DND-41 (cell line): ENCODE data around the gene POLR2J.
"Not testable (repeated sequence)": the region's sequence is repeated elsewhere in the genome, so short reads cannot be mapped to it uniquely, and the experiment has no call there.

Experiments used
- ATAC-seq: fragments of 200-7000 bp; cut with Tn5 transposase; 3 replicates; pipeline ENCODE4 v1.9.1; 2021; ENCODE audit warnings: low read depth; ENCODE audit not compliant: insufficient read depth
- DNase-seq: peaks from one replicate; pipeline ENCODE4 v3.0.0-alpha.2; 2020
- H2AFZ ChIP-seq: 2 replicates; pipeline ENCODE4 v1.6.0; 2012; ENCODE audit warnings: low read depth, low read length
- H3K27ac ChIP-seq: 2 replicates; pipeline ENCODE4 v1.5.1; 2012; ENCODE audit warnings: low read length, inconsistent platforms
- H3K27me3 ChIP-seq: fragments of 200-600 bp; sonication (generic); 2 replicates; pipeline ENCODE4 v1.6.0; 2012; ENCODE audit warnings: low read length, mild to moderate bottlenecking, inconsistent platforms; ENCODE audit not compliant: insufficient read depth, poor library complexity
- H3K36me3 ChIP-seq: 2 replicates; pipeline ENCODE4 v1.5.1; 2012; ENCODE audit warnings: low read length, inconsistent platforms; ENCODE audit not compliant: insufficient read depth
- H3K4me1 ChIP-seq: 2 replicates; pipeline ENCODE4 v1.5.1; 2012; ENCODE audit warnings: mild to moderate bottlenecking, low read length; ENCODE audit not compliant: insufficient read depth
- H3K4me2 ChIP-seq: 2 replicates; pipeline ENCODE4 v1.6.0; 2012; ENCODE audit warnings: mild to moderate bottlenecking, moderate library complexity, low read length, inconsistent platforms; ENCODE audit not compliant: insufficient read depth
- H3K4me3 ChIP-seq, 2 experiments: fragments of 200-600 bp in 1 of 2; shearing (Covaris generic) in 1 of 2; 2 replicates each; pipeline ENCODE4 v1.5.1; 2012 to 2016; ENCODE audit warnings: inconsistent platforms in 2 of 2, low read length in 2 of 2, mild to moderate bottlenecking in 2 of 2, low read depth in 1 of 2, moderate library complexity in 1 of 2
- H3K79me2 ChIP-seq: 2 replicates; pipeline ENCODE4 v1.6.0; 2012; ENCODE audit warnings: low read length, inconsistent platforms; ENCODE audit not compliant: insufficient read depth
- H3K9ac ChIP-seq: 2 replicates; pipeline ENCODE4 v1.6.0; 2012; ENCODE audit warnings: low read depth, mild to moderate bottlenecking, inconsistent platforms, low read length, moderate library complexity
- H3K9me3 ChIP-seq: 2 replicates; pipeline ENCODE4 v1.5.1; 2012; ENCODE audit warnings: low read length, moderate library complexity, mild to moderate bottlenecking, inconsistent platforms; ENCODE audit not compliant: insufficient read depth, severe bottlenecking
- H4K20me1 ChIP-seq: 2 replicates; pipeline ENCODE4 v1.6.0; 2012; ENCODE audit warnings: low read length; ENCODE audit not compliant: insufficient read depth
- CTCF ChIP-seq: IDR thresholded peaks from 2 replicates; pipeline ENCODE4 v1.5.1; 2012; ENCODE audit warnings: borderline replicate concordance, low read length, moderate library complexity, mild to moderate bottlenecking; ENCODE audit not compliant: poor library complexity, severe bottlenecking; ENCODE audit errors: extremely low read depth
- EZH2 ChIP-seq: IDR thresholded peaks from 3 replicates; pipeline ENCODE4 v1.6.1; 2012; ENCODE audit warnings: borderline replicate concordance, low read depth, mild to moderate bottlenecking, moderate library complexity, low read length, inconsistent platforms; ENCODE audit not compliant: severe bottlenecking

POLR2J gene

GRCh38 chr7:102456327-102456726 is 22.4 kb downstream of the POLR2J start:
- Histone ChIP-seq H3K79me2 (peaks cover 4% of the 10 kb centered on the region; the same call in 1 of the 2 replicates), H3K4me2 (no peak overlapping the region), H3K9ac (no peak overlapping the region), H4K20me1 (no peaks in the 10 kb centered on the region), H3K4me1 (no peaks in the 10 kb centered on the region), H3K36me3 (peaks cover 37% of the 10 kb centered on the region), H3K9me3 (no peaks in the 10 kb centered on the region), H3K4me3 (no peak overlapping the region), H3K27ac (no peak overlapping the region), H3K27me3 (no peaks in the 10 kb centered on the region), H2AFZ (no peak overlapping the region)
- ATAC-seq: no peak
- TF ChIP-seq CTCF: no peak
- TF ChIP-seq EZH2: no peak
- DNase-seq: no peak

- H3K4me1 ChIP-seq: no peaks in the 10 kb centered on the region
- TF ChIP-seq CTCF (no peak), EZH2 (no peak)
- 0 out of 3 replicates have a peak, but pooled peaks have one; percentile 21 for ATAC-seq
These were observed 23.1 kb downstream of the POLR2J start for GRCh38 chr7:102455596-102455995.

GRCh38 chr7:102454932-102455331 is 23.8 kb downstream of the POLR2J start:
- ATAC-seq: 0 out of 3 replicates have a peak, but pooled peaks have one; percentile 6
- not testable (repeated sequence) for H3K4me2 ChIP-seq, H3K27ac ChIP-seq, H2AFZ ChIP-seq, H3K9ac ChIP-seq, DNase-seq, H3K79me2 ChIP-seq, H3K27me3 ChIP-seq, H4K20me1 ChIP-seq, H3K4me1 ChIP-seq, H3K9me3 ChIP-seq, H3K4me3 ChIP-seq
- peaks cover 37% of the 10 kb centered on the region for H3K36me3 ChIP-seq

More at GRCh38 chr7:102455596-102455995, 23.1 kb downstream of the POLR2J start:
- no peak for DNase-seq
- H3K27me3 ChIP-seq: no peaks in the 10 kb centered on the region
- no peak overlapping the region for H3K27ac ChIP-seq
- peaks cover 4% of the 10 kb centered on the region; the same call in 1 of the 2 replicates for H3K79me2 ChIP-seq
- no peak overlapping the region for H3K4me3 ChIP-seq
- H3K4me2 ChIP-seq: no peak overlapping the region
- no peaks in the 10 kb centered on the region for H4K20me1 ChIP-seq
- H3K9me3 ChIP-seq: no peaks in the 10 kb centered on the region
- no peak overlapping the region for H3K9ac ChIP-seq
- peaks cover 37% of the 10 kb centered on the region for H3K36me3 ChIP-seq
- H2AFZ ChIP-seq: no peak overlapping the region

GRCh38 chr7:102454468-102454867 is 24.3 kb downstream of the POLR2J start:
- H3K27ac ChIP-seq: no peak overlapping the region
- ATAC-seq (no peak), DNase-seq (no peak)
- H3K79me2 ChIP-seq: no peaks in the 10 kb centered on the region
- TF ChIP-seq EZH2: no peak
- no peak for TF ChIP-seq CTCF
- no peak overlapping the region for H3K9ac ChIP-seq
- H3K4me3 ChIP-seq: no peak overlapping the region
- H3K36me3 ChIP-seq: peaks cover 35% of the 10 kb centered on the region
- no peaks in the 10 kb centered on the region for H3K9me3 ChIP-seq
- no peak overlapping the region for H2AFZ ChIP-seq
- H3K4me1 ChIP-seq: no peaks in the 10 kb centered on the region
- H3K27me3 ChIP-seq: no peaks in the 10 kb centered on the region
- no peak overlapping the region for H3K4me2 ChIP-seq
- H4K20me1 ChIP-seq: no peaks in the 10 kb centered on the region
